Chondrocyte (in vitro differentiated cells): ENCODE data around the gene FOXD2. TPM values are rescaled to one million over a fixed set of nuclear protein-coding genes. Genes with fewer than 3 reads are reported as not detected.

ENCODE experiments used
- DNase-seq: peaks from one replicate; pipeline ENCODE4 v3.0.0; 2021; ENCODE audit warnings: mixed read lengths, low spot score
- H3K27ac Mint-ChIP-seq: one replicate; pipeline ENCODE4 v1.8.0; 2021; ENCODE audit warnings: mild to moderate bottlenecking, moderate library complexity, mixed read lengths; ENCODE audit not compliant: unreplicated experiment
- H3K27me3 Mint-ChIP-seq: 2 replicates; pipeline ENCODE4 v1.8.0; 2021; ENCODE audit warnings: low read depth, mixed read lengths
- H3K36me3 Mint-ChIP-seq: 2 replicates; pipeline ENCODE4 v1.8.0; 2021; ENCODE audit warnings: low read depth, mixed read lengths
- H3K4me1 Mint-ChIP-seq: 2 replicates; pipeline ENCODE4 v1.8.0; 2021; ENCODE audit warnings: low read depth, mild to moderate bottlenecking, mixed read lengths
- H3K4me3 Mint-ChIP-seq: one replicate; pipeline ENCODE4 v1.8.0; 2021; ENCODE audit warnings: mild to moderate bottlenecking, moderate library complexity, mixed read lengths; ENCODE audit not compliant: unreplicated experiment
- H3K9me3 Mint-ChIP-seq: 2 replicates; pipeline ENCODE4 v1.8.0; 2021; ENCODE audit warnings: low read depth, mixed read lengths
- total RNA-seq: library from RNA; stranded (reverse); gene quantifications from 3 replicates; pipeline ENCODE4 v1.2.1, GENCODE V29; 2021
- TF ChIP-seq, protein P1 (sequence below): fragments of 200-600 bp; sonication (generic); IDR thresholded peaks from 2 replicates; pipeline ENCODE4 v1.5.0; 2021; ENCODE audit warnings: antibody characterized with exemption, mild to moderate bottlenecking, moderate library complexity

Gene FOXD2
- total RNA-seq, 1 donor from 2014 or later = 1.0 TPM

DNA sequence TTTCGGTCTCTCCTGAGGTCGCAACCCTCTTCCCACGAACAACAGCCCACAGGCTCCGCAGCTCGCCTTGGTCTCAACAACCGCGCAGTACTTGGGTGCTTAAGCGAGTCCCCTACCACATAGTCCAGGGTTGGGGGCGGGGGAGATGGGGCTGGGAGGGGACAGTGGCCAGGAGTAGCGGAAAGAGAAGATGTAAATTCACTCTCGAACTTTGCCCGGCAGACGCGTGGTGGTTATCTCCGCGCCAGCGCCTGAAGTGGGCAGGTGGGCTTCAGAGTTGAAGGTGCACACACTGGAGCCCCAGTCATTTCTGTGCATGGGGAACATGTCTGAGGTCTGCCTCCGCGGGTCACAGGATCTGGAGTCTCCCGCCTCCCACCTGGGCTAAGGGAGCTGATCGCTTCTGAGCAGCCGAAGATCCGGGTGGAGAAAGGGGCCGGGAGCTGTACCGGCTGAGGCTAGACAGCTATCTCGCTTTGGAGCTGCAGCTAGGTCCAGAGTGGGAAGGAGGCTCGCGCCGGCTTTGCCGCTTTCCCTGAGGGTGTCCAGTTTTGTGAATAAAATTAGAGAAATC lies 4.3 kb upstream of the FOXD2 start:
- DNase-seq = no peak
- peaks cover 57% of the 10 kb centered on the region for H3K4me1 Mint-ChIP-seq
- no peaks in the 10 kb centered on the region for H3K9me3 Mint-ChIP-seq
- H3K27me3 Mint-ChIP-seq = peaks cover 6% of the 10 kb centered on the region
- TF ChIP-seq, protein P1, sequence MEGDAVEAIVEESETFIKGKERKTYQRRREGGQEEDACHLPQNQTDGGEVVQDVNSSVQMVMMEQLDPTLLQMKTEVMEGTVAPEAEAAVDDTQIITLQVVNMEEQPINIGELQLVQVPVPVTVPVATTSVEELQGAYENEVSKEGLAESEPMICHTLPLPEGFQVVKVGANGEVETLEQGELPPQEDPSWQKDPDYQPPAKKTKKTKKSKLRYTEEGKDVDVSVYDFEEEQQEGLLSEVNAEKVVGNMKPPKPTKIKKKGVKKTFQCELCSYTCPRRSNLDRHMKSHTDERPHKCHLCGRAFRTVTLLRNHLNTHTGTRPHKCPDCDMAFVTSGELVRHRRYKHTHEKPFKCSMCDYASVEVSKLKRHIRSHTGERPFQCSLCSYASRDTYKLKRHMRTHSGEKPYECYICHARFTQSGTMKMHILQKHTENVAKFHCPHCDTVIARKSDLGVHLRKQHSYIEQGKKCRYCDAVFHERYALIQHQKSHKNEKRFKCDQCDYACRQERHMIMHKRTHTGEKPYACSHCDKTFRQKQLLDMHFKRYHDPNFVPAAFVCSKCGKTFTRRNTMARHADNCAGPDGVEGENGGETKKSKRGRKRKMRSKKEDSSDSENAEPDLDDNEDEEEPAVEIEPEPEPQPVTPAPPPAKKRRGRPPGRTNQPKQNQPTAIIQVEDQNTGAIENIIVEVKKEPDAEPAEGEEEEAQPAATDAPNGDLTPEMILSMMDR = no peak
- peak overlapping the region; percentile 63 for H3K4me3 Mint-ChIP-seq
- no peak overlapping the region for H3K27ac Mint-ChIP-seq
- H3K36me3 Mint-ChIP-seq = peaks cover 3% of the 10 kb centered on the region

DNA sequence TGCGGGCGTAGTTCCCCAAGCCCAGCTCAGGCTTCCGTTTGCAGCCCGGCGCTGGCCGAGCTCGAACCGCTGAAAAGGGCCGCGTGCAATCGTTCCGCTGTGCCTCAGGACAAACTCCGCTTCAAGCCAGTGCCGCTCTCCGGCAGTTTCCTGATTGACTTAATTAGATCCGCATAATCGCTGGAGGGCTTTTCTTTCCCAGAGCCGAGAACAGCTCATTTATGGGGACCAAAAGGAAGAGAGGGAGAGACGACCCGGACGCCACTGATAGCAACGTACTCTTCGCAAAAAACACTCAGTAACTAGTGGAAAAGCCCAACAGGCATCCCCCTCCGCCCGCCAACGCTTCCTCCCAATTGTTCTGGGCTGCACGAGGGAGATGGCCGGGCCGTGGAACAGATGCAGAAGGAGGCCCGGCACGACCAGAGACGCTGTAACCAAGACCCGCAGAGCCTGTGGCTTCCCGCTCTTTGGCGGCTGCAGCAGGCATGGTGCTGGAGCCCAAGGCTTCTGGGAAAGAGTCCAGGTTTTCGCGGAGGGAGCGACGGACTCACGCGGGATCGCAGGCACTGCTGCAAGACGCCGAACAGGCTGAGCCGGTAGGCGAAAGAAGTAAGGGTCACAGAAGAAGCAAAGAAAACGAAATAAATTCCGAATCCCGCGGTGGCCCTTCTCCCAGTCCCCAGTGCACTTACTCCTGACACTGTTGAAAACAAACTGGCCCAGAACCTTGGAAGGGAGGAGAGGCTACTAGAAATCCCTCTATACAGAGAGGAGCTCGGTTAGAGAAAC lies 3.6 kb upstream of the FOXD2 start:
- Mint-ChIP-seq H3K27me3 (peaks cover 6% of the 10 kb centered on the region), H3K36me3 (peaks cover 3% of the 10 kb centered on the region)

DNA sequence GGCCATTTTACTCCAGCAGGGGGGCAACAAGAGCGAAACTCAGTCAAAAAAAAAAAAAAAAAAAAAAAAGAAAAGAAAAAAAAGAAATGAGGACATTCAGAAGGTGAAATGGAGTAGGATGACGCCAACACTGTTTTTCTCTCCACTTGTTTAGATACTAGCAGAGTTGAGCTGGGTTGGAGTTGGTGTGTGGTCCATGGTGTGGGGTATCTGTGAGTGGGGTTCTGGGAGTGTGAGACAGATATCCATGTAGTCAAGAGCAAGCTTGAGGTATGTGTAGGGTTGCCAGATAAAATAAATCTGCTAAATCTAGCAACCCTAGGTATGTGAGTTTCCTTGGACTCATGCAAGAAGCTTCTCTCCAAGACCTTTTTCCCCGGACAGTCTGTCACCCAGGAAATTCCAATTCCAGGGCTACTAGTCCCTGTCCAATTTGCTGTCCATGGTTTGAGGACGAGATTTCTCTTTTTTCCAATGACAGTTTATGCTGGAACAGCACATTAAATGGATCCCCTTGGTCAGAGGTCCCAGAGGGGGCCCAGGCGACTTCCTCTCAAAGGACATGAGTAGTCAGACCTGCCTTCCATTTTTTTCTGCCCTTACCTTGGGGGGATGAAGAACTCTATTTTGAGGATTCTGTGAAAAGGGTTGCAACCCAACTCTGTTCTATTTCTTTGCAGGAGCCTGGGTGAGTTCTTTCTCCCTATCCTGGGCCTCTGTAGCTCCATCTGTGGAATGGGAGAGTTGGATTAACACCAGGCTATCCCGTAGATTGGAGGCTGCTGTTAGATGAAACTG lies 2.1 kb upstream of the FOXD2 start:
- Mint-ChIP-seq H3K36me3 (peaks cover 3% of the 10 kb centered on the region), H3K9me3 (no peaks in the 10 kb centered on the region), H3K27ac (peak overlapping the region; percentile 70), H3K27me3 (peaks cover 12% of the 10 kb centered on the region), H3K4me3 (peak overlapping the region; percentile 86), H3K4me1 (peaks cover 60% of the 10 kb centered on the region)
- TF ChIP-seq, protein P1 = no peak
- DNase-seq = no peak

More for the DNA sequence above, 3.6 kb upstream of the FOXD2 start:
- Mint-ChIP-seq H3K27ac (peak overlapping the region; percentile 47), H3K9me3 (no peaks in the 10 kb centered on the region), H3K4me3 (peak overlapping the region; percentile 63), H3K4me1 (peaks cover 57% of the 10 kb centered on the region)
- TF ChIP-seq, protein P1 = no peak
- no peak for DNase-seq

DNA sequence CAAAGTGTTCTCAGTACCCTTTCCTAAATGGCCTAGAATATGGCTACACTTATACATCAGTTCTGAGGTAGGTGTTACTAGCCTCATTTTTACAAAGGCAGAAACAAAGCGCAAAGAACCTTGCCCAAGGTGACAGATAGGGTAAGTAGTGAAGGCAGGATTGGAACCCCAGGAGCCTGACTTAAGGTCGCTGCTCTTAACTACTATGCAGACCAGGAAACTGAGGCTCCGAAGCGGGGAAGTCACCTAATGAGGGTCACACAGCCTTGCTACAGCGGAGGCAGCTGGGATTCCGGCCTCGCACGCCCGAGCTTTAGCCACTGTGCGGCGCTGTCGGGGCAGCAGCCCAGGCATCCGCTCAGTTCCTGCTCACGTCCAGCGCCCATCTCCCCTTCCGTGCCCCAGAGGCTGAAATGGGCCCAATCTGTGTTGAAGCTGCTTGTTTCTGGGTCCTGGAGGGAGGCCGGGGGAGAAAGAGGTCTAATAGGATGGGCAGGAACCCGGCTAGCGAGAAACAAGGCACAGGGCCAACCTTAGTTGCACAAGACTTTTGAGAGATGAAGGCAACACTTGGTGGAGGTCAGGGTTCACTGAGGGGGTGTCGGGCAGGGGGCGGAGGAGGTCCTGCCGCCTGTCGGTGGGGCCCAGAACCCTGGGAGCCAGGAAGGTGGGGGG lies 1.4 kb upstream of the FOXD2 start:
- Mint-ChIP-seq H3K27me3 (peaks cover 12% of the 10 kb centered on the region), H3K9me3 (no peaks in the 10 kb centered on the region), H3K27ac (peak overlapping the region; percentile 81), H3K4me1 (peaks cover 54% of the 10 kb centered on the region), H3K36me3 (peaks cover 3% of the 10 kb centered on the region), H3K4me3 (peak overlapping the region; percentile 86)
- no peak for DNase-seq
- TF ChIP-seq, protein P1 = peak; percentile 90
